ENCODE measurements around the gene TBX4. TPM values are rescaled to one million over a fixed set of nuclear protein-coding genes. Genes with fewer than 3 reads are reported as not detected.

TBX4 gene
- total RNA-seq = under 0.01 TPM

- peaks cover 94% of the 10 kb centered on the region for H3K27me3 ChIP-seq (ENCODE audit: insufficient read depth, low read length)
Measured at GRCh38 chr17:61452301-61453290, at the start of gene TBX4. TSS of gene TBX4 (plus strand) at chr17:61452422. CDS start at chr17:61456491, 4,069 bp downstream.

DNA sequence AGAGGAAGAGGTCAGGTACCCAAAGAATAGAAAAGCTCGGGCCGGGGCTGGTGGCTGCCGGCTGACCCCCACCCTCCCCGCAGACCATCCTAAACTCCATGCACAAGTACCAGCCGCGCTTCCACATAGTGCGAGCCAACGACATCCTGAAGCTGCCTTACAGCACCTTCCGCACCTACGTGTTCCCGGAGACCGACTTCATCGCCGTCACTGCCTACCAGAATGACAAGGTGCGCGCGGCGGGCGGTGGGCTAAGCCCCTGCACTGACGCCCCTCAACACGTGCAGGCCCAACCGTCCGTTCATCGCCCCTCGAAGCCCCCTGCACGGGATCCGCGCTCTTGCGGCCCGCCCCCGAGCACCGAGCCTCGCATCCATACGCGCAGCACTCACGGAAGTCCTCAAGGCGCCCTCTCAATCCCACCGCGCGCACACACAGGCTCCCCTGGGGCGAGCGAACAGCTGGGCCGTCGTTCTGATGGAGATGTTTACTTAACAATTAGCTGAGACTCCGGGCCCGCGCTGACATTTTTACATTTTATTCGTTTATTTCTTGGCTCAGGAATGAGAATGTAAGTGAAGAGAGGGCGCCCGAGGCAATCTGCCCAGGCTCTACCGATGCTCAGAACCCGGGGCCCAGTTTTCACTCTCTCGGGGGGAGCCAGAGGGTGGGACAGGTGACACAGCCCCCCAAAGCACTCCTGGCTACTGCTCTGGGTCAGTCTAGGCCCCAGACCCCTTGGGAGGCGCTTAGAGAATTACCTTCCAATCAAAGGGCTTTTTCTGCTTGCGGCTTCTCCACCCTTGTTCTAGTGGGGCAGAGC lies 49.0 kb upstream of the TBX4 start:
- H3K9me3 ChIP-seq (ENCODE audit: low read depth, low read length) = no peaks in the 10 kb centered on the region
- H3K4me1 ChIP-seq (ENCODE audit: insufficient read depth, low read length) = peaks cover 56% of the 10 kb centered on the region
- H3K4me3 ChIP-seq (ENCODE audit: low read length) = no peak overlapping the region
- H3K27me3 ChIP-seq (ENCODE audit: insufficient read depth, low read length) = peaks cover 84% of the 10 kb centered on the region

More at GRCh38 chr17:61452301-61453290, at the start of gene TBX4:
- no peak within 1 kb of the TSS for H3K4me3 ChIP-seq (ENCODE audit: low read length)
- peaks cover 28% of the 10 kb centered on the region for H3K4me1 ChIP-seq (ENCODE audit: insufficient read depth, low read length)
- H3K9me3 ChIP-seq (ENCODE audit: low read depth, low read length) = no peaks in the 10 kb centered on the region

GRCh38 chr17:61403801-61404662 lies 48.2 kb upstream of the TBX4 start:
- Histone ChIP-seq H3K4me1 (ENCODE audit: insufficient read depth, low read length) (peaks cover 56% of the 10 kb centered on the region), H3K9me3 (ENCODE audit: low read depth, low read length) (no peaks in the 10 kb centered on the region), H3K27me3 (ENCODE audit: insufficient read depth, low read length) (peaks cover 84% of the 10 kb centered on the region), H3K4me3 (ENCODE audit: low read length) (no peak overlapping the region)

GRCh38 chr17:61404663-61404912 lies 47.6 kb upstream of the TBX4 start:
- Histone ChIP-seq H3K4me3 (ENCODE audit: low read length) (no peak overlapping the region), H3K9me3 (ENCODE audit: low read depth, low read length) (no peaks in the 10 kb centered on the region), H3K4me1 (ENCODE audit: insufficient read depth, low read length) (peaks cover 53% of the 10 kb centered on the region), H3K27me3 (ENCODE audit: insufficient read depth, low read length) (peaks cover 83% of the 10 kb centered on the region)

- H3K4me1 ChIP-seq (ENCODE audit: insufficient read depth, low read length) = peaks cover 58% of the 10 kb centered on the region
- H3K27me3 ChIP-seq (ENCODE audit: insufficient read depth, low read length) = peaks cover 88% of the 10 kb centered on the region
- no peak overlapping the region for H3K4me3 ChIP-seq (ENCODE audit: low read length)
- no peaks in the 10 kb centered on the region for H3K9me3 ChIP-seq (ENCODE audit: low read depth, low read length)
Measured at GRCh38 chr17:61404913-61405685, 47.1 kb upstream of the TBX4 start.

DNA sequence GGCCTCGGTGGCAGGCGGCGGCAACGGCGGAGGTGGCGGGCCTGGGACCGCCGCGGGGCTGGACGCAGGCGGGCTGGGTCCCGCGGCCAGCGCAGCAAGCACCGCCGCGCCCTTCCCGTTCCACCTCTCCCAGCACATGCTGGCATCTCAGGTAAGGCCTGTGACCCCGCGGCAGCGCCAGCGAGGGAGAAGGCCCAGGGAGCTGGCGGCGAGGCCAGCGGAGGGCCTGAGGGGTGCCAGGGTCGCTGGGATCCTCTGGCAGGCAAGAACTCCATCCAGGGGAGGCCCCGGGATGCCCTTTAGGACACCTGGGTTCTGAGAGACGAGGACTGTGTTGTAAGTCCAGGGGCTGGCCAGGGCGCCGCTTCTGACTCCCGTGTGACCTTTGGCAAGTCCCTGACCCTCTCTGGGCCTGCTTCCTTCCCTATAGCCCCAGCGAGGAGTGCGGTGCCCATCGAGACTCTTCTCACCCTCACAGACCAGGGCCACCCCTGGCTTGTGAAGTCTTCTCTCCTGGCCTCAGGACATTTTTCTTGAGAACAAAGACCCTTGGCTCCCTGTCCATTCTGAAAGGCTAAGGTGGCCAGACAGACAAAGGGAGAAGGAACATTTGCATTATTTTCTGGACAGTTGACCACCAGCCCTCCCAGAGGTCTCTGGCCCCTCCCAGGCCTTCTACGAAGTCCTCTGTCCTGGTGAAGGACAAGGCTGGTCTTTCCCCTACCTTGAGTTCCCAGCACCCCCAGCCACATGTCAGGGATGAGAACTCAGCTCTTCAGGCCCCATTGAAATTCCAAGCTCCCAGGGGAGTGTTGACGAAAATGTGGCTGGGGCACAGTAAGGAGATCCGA lies 46.3 kb upstream of the TBX4 start:
- no peaks in the 10 kb centered on the region for H3K9me3 ChIP-seq (ENCODE audit: low read depth, low read length)
- peaks cover 91% of the 10 kb centered on the region for H3K27me3 ChIP-seq (ENCODE audit: insufficient read depth, low read length)
- peaks cover 62% of the 10 kb centered on the region for H3K4me1 ChIP-seq (ENCODE audit: insufficient read depth, low read length)
- no peak overlapping the region for H3K4me3 ChIP-seq (ENCODE audit: low read length)

DNA sequence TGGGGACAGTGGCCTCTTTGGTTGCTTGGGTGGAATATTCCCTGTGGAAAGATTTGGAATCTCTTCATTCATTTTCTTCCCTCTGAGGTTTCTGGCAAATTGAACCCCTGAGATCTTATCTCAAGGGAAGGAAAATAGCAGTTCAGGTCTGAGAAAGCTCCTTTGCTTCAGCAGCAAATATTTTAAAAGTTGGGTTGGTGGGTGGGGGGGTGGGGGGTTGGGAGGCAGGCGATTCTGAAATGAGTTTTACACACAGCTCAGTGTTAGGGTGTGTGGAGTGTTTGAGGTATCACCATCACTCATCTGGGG lies 45.7 kb upstream of the TBX4 start:
- Histone ChIP-seq H3K27me3 (ENCODE audit: insufficient read depth, low read length) (peaks cover 91% of the 10 kb centered on the region), H3K4me3 (ENCODE audit: low read length) (no peak overlapping the region), H3K4me1 (ENCODE audit: insufficient read depth, low read length) (peaks cover 63% of the 10 kb centered on the region), H3K9me3 (ENCODE audit: low read depth, low read length) (no peaks in the 10 kb centered on the region)

DNA sequence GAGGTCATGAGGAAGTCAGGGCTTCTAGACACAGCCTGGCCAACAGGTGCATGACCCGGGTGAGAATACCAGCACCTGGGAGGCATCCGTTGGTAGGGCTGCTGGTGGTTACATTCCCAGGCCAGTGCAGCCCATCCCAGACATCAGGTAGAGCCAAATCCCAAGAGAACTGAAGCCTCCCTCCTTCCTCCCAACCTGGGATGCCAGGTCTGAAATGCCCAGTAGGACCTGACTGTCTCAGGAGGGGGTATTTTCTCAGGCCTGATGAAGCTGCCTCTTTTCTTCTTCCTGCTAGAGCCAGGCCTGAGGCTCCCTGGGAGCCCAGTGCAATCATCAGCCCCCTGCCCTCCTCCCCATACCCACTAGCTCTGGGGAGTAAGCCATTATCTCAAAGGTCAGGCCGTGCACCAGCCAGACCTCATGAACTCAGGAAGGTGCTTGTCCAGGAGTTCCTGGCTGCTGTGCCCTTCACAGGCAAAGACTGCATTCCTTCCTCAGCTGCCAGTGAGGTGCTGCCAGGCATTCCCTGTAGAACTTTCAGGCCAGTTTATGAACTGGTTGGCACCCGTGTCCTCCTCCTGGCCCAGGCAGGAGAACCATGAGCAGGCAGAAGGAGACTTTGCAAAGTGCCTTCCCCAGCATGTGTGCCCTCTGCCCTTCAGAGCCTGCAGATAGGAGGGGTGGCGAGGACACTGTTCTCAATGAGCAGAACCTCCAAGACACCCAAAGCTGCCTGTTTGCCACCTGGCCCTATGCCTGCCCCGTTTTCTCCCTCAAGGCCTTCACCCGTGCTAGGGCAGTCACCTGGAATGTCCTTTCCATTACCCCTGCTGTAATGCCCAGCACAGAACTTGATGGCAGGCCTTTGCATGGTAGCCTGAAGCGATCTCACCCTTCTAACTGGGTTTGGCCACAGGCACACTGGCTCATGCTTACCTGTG lies 45.0 kb upstream of the TBX4 start:
- H3K9me3 ChIP-seq (ENCODE audit: low read depth, low read length) = no peaks in the 10 kb centered on the region

GRCh38 chr17:61408151-61409041 lies 43.8 kb upstream of the TBX4 start:
- Histone ChIP-seq H3K27me3 (ENCODE audit: insufficient read depth, low read length) (peaks cover 90% of the 10 kb centered on the region), H3K4me1 (ENCODE audit: insufficient read depth, low read length) (peaks cover 68% of the 10 kb centered on the region), H3K4me3 (ENCODE audit: low read length) (no peak overlapping the region)

More for the DNA sequence above, 45.0 kb upstream of the TBX4 start:
- Histone ChIP-seq H3K4me1 (ENCODE audit: insufficient read depth, low read length) (peaks cover 71% of the 10 kb centered on the region), H3K4me3 (ENCODE audit: low read length) (no peak overlapping the region), H3K27me3 (ENCODE audit: insufficient read depth, low read length) (peaks cover 90% of the 10 kb centered on the region)

GRCh38 chr17:61409301-61410112 lies 42.7 kb upstream of the TBX4 start:
- H3K4me3 ChIP-seq (ENCODE audit: low read length) = no peak overlapping the region
- H3K9me3 ChIP-seq (ENCODE audit: low read depth, low read length) = no peaks in the 10 kb centered on the region
- H3K27me3 ChIP-seq (ENCODE audit: insufficient read depth, low read length) = peaks cover 83% of the 10 kb centered on the region
- H3K4me1 ChIP-seq (ENCODE audit: insufficient read depth, low read length) = peaks cover 57% of the 10 kb centered on the region

More at GRCh38 chr17:61408151-61409041, 43.8 kb upstream of the TBX4 start:
- H3K9me3 ChIP-seq (ENCODE audit: low read depth, low read length) = no peaks in the 10 kb centered on the region

Data from mononuclear cell (primary cell).